Activated T-cell treated with anti-CD3 and anti-CD28 coated beads, Interleukin-2, amount 50 U/mL, for 1 hour (primary cell): ENCODE results near the gene MRC2.
"Not testable (repeated sequence)": the region's sequence is repeated elsewhere in the genome, so short reads cannot be mapped to it uniquely, and the experiment has no call there.

ENCODE experiments used
- DNase-seq: peaks from one replicate; pipeline ENCODE4 v3.0.0-alpha.2; 2020

Gene MRC2

GRCh38 chr17:62684179-62684578 is 56.7 kb downstream of the MRC2 start:
- DNase-seq = no peak

- DNase-seq = no peak
These were observed 60.5 kb downstream of the MRC2 start for GRCh38 chr17:62687997-62688396.

- no peak for DNase-seq
These were observed 61.1 kb downstream of the MRC2 start for GRCh38 chr17:62688398-62689160.

DNA sequence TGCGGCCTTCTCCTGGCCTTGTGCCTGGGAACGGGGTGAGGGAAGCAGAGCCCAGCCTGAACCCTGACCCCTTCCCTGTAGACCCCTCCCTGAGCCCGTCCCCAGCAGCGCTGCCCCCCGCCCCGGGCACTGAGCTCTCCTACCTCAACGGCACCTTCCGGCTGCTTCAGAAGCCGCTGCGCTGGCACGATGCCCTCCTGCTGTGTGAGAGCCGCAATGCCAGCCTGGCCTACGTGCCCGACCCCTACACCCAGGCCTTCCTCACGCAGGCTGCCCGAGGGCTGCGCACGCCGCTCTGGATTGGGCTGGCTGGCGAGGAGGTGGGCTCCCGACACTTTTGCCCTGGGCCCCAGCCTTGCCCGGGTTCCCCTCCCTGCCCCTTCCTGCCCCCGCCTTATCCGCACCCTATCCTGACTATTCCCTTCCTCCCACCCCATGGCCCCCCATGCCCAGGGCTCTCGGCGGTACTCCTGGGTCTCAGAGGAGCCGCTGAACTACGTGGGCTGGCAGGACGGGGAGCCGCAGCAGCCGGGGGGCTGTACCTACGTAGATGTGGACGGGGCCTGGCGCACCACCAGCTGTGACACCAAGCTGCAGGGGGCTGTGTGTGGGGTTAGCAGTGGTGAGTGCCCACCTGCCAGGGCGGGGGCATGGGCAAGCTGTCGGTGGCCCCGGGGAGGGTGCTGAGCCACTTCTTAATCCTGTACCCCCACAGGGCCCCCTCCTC is 62.1 kb downstream of the MRC2 start:
- DNase-seq = no peak

- no peak for DNase-seq
These were observed 62.9 kb downstream of the MRC2 start for GRCh38 chr17:62690168-62690897.

GRCh38 chr17:62691589-62691915 is 64.1 kb downstream of the MRC2 start:
- DNase-seq = not testable (repeated sequence)

DNA sequence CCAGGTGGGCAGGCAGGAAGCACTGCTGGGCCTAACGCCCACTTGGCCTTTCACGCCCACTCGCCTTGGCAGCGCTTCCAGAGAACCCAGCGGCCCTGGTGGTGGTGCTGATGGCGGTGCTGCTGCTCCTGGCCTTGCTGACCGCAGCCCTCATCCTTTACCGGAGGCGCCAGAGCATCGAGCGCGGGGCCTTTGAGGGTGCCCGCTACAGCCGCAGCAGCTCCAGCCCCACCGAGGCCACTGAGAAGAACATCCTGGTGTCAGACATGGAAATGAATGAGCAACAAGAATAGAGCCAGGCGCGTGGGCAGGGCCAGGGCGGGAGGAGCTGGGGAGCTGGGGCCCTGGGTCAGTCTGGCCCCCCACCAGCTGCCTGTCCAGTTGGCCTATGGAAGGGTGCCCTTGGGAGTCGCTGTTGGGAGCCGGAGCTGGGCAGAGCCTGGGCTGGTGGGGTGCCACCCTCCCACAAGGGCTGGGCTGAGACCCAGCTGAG is 64.7 kb downstream of the MRC2 start:
- no peak for DNase-seq

- DNase-seq = no peak
These were observed 65.4 kb downstream of the MRC2 start for GRCh38 chr17:62692721-62693431.

DNA sequence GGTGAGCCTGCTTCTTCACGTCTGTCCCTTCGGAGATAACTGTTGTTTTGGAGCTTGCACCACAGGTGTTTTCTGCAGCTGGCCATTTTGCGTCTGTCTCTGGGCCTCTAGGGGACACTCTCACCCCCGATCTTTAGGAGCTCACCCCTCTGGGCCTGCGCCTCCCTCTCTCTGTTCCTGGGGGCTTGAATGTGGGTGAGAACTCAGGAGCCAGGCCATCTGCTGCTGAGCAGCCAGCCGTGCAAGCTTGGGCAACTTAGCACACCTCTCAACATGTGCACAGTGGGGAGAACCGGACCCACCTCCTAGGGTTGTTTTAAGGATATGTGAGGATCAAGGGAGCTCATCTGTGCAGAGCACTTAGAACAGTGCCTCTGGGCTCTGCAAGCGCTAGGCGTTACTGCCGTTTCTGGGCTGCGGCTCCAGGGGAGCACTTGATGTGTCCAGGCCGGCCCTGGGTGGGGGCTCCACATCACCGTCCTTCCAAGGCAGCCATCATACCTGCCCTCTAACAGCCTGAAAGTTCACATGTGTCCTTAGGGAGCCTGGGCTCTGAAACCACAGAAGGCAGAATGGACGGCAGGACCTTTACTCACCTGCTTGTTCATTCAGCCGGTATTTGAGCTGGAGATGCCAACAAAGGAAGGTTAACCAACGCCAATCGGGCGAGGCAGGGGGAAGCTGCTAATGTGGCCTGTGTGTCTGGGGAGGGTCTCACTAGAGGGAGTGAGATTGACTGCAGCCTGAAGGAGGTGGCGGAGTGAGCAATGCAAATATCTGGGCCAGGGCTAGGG is 66.3 kb downstream of the MRC2 start:
- no peak for DNase-seq

DNA sequence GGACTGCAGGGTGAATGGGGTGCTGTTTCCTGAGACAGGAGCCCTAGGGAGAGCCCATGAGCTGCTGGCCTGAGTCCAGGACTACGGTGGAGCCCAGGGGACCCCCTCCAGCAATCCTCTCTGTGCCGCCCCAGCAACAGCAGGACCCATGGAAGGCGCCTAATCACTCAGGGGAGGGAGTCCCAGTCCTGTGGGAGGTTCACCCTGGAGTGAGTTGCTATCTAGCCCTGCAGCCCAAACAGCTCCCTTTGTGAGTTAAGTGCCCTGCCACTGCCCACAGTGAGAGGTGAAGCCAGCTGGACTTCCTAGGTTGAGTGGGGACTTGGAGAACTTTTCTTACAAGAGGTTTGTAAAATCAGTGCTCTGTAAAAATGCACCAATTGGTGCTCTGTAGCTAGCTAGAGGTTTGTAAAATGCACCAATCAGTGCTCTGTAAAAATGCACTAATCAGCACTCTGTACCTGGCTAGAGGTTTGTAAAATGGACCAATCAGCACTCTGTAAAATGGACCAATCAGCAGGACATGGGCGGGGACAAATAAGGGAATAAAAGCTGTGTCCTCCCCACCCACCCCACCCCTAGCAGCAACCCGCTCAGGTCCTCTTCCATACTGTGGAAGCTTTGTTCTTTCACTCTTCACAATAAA is 67.7 kb downstream of the MRC2 start:
- DNase-seq = not testable (repeated sequence)

DNA sequence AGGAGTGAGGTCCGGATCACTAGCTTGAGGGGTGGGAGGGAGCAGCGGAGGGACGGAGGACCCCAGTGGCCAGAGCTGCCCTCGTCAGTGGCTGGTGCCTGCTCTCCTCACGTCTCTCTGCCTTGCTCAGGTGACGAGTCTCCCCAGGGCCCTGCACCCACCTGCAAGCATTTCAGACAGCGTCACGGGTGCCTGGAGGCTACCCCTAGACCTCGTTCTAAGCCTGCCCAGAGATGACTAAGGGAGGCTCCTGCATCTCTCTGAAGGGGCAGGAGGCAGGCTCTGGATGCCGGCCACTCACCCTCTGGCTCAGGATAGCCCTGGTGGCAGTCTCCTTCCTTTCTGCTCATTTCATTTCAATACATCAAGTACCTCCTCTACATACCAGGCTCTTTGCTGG is 68.8 kb downstream of the MRC2 start:
- DNase-seq = no peak

- DNase-seq = no peak
These were observed 69.4 kb downstream of the MRC2 start for GRCh38 chr17:62696726-62697490.

DNA sequence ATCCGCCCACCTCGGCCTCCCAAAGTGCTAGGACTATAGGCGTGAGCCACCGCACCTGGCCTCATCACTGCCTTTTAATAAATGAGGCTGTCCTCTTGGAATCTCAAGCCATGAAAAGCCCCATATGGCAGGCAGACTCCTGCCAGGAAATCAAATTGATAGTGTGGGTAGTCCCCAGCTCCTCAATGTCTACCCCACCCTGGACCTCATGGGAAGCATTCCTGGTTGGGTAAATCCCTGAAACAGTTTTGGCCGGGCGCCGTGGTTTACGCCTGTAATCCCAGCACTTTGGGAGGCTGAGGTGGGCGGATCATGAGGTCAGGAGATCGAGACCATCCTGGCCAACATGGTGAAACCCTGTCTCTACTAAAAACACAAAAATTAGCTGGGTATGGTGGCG is 71.0 kb downstream of the MRC2 start:
- DNase-seq = not testable (repeated sequence)

- DNase-seq = no peak
These were observed 73.7 kb downstream of the MRC2 start for GRCh38 chr17:62700964-62701705.

DNA sequence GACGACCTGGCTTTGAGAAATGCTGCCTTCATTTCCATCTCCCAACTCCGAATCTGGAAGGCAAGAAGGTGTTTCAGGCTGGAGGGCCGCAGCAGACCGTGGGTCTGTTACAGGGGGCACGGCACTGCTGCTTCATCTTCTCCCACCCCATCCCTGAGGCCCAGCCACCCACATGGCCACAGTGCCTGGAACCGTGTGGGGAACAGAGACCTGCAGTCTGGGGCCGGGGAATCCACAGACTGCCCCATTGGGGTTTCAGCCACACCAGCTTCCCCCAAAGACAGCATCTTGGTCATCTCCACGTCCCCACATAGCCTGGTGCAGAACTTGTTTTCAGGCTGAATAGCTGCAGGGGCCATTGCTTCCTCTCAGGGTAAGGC is 74.2 kb downstream of the MRC2 start:
- no peak for DNase-seq

GRCh38 chr17:62702746-62703260 is 75.3 kb downstream of the MRC2 start:
- DNase-seq = no peak

GRCh38 chr17:62703261-62703775 is 75.8 kb downstream of the MRC2 start:
- no peak for DNase-seq

DNA sequence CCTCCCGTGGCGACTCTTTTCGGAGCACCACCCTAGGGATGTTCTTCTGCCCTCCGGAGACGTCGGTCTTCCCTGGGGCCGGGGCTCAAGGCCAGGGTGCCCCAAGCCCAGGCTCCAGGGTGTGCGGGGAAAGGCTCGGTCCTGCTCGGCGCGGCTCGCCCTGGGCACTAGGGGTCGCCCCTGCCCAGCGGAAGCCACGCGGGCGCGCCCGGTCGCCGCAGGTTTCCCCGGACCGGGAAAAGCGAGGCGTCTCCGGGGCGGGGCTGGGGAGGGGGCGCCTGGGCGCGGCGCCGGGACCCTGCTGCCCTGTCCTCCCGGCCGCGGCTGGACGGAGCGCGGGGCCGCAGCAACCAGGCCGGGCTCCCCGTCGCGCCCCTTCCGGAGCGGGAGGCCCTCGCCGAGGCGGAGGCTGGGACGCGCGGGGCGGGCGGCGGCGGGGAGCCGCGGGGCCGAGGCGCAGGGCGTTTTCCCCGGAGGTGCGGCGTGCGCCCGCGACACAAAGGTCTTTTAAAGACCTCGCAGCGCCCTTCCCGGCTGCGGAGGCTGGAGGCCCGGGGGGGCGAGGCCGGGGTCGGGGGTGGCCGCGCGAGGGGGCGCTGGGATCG is 76.4 kb downstream of the MRC2 start:
- peak; percentile 84 for DNase-seq

GRCh38 chr17:62704381-62704971 is 77.0 kb downstream of the MRC2 start:
- peak; percentile 34 for DNase-seq
